Cardiac septum (tissue), 1 donor: ENCODE measurements around the gene CEP112. TPM values are rescaled to one million over a fixed set of nuclear protein-coding genes. Genes with fewer than 3 reads are reported as not detected.
"Not testable (repeated sequence)": the region's sequence is repeated elsewhere in the genome, so short reads cannot be mapped to it uniquely, and the experiment has no call there.

Experiments
- DNase-seq: peaks from one replicate; pipeline ENCODE4 v3.0.0-alpha.2; 2020; ENCODE audit warnings: low spot score
- intact Hi-C: fragments of 100-400 bp; cut with DNase I; formaldehyde crosslinking; loops from one replicate; pipeline ENCODE4 v1.14.0; 2022
- total RNA-seq: library from RNA; stranded (reverse); fragmentation: NEBNext Ultra II Directional; extraction: Animal tissue kit (Norgen Biotek cat#: 25700); gene quantifications from one replicate; pipeline ENCODE4 v1.2.1, GENCODE V29; 2021
- donor health status: DM: no; HTN: no; CAD: no.

The CEP112 gene
- total RNA-seq, 1 donor from 2014 or later, result 19.6 TPM

GRCh38 chr17:65865715-65866425, 326.1 kb downstream of the CEP112 start:
- DNase-seq, result no peak
- intact Hi-C loops, result no loop called here

- DNase-seq, result no peak
- intact Hi-C loops, result no loop called here
These were observed 327.5 kb downstream of the CEP112 start for GRCh38 chr17:65864394-65864793.

- no peak for DNase-seq
- intact Hi-C loops, result no loop called here
These were observed 334.2 kb downstream of the CEP112 start for GRCh38 chr17:65857718-65858117.

- DNase-seq, result no peak
- intact Hi-C loops, result no loop called here
These were observed 335.1 kb downstream of the CEP112 start for GRCh38 chr17:65856865-65857264.

GRCh38 chr17:65855675-65856074, 336.3 kb downstream of the CEP112 start:
- intact Hi-C loops, result no loop called here

GRCh38 chr17:65855245-65855644, 336.7 kb downstream of the CEP112 start:
- intact Hi-C loops, result no loop called here
- no peak for DNase-seq

More at GRCh38 chr17:65855675-65856074, 336.3 kb downstream of the CEP112 start:
- DNase-seq, result no peak

GRCh38 chr17:65853816-65854215, 338.1 kb downstream of the CEP112 start:
- intact Hi-C loops, result no loop called here
- DNase-seq, result no peak

GRCh38 chr17:65852911-65853310, 339.0 kb downstream of the CEP112 start:
- DNase-seq, result no peak
- intact Hi-C loops, result no loop called here

- no peak for DNase-seq
- intact Hi-C loops, result no loop called here
These were observed 339.8 kb downstream of the CEP112 start for GRCh38 chr17:65851965-65852736.

GRCh38 chr17:65850486-65850885, 341.4 kb downstream of the CEP112 start:
- DNase-seq, result no peak
- intact Hi-C loops, result no loop called here

- intact Hi-C loops, result no loop called here
- DNase-seq, result no peak
These were observed 343.2 kb downstream of the CEP112 start for GRCh38 chr17:65848751-65849150.

- intact Hi-C loops, result no loop called here
- DNase-seq, result no peak
These were observed 350.8 kb downstream of the CEP112 start for GRCh38 chr17:65841089-65841488.

- intact Hi-C loops, DNase-seq: not testable (repeated sequence)
These were observed 354.7 kb downstream of the CEP112 start for GRCh38 chr17:65837232-65837631.

GRCh38 chr17:65833214-65833613, 358.7 kb downstream of the CEP112 start:
- intact Hi-C loops, result no loop called here
- DNase-seq, result no peak

GRCh38 chr17:65830356-65830755, 361.6 kb downstream of the CEP112 start:
- no peak for DNase-seq
- intact Hi-C loops, result no loop called here

GRCh38 chr17:65826577-65826976, 365.4 kb downstream of the CEP112 start:
- DNase-seq, intact Hi-C loops: not testable (repeated sequence)

GRCh38 chr17:65824901-65825300, 367.0 kb downstream of the CEP112 start:
- DNase-seq, result no peak

GRCh38 chr17:65823713-65824112, 368.2 kb downstream of the CEP112 start:
- intact Hi-C loops, result no loop called here
- no peak for DNase-seq

More at GRCh38 chr17:65824901-65825300, 367.0 kb downstream of the CEP112 start:
- intact Hi-C loops, result no loop called here

GRCh38 chr17:65820811-65821210, 371.1 kb downstream of the CEP112 start:
- DNase-seq, result no peak
- intact Hi-C loops, result no loop called here

GRCh38 chr17:65820306-65820705, 371.6 kb downstream of the CEP112 start:
- intact Hi-C loops, result no loop called here
- no peak for DNase-seq

- intact Hi-C loops, result no loop called here
- no peak for DNase-seq
These were observed 372.1 kb downstream of the CEP112 start for GRCh38 chr17:65819810-65820209.
